Mucosa of descending colon (tissue), 3 donors: ENCODE measurements around the gene RBM33. TPM values are rescaled to one million over a fixed set of nuclear protein-coding genes. Genes with fewer than 3 reads are reported as not detected.

ENCODE experiments used
- ATAC-seq: fragments of 200-7000 bp; cut with Tn5 transposase; one replicate; pipeline ENCODE4 v1.9.1; 2020; ENCODE audit warnings: mild to moderate bottlenecking, moderate library complexity
- DNase-seq, 3 donors: peaks; one replicate each; pipeline ENCODE4 v3.0.0-alpha.2; 2020
- H3K36me3 ChIP-seq: fragments of 200-600 bp; one replicate; pipeline ENCODE4 v1.8.0; 2021; ENCODE audit warnings: low read depth, mild to moderate bottlenecking
- H3K4me1 ChIP-seq: fragments of 200-600 bp; one replicate; pipeline ENCODE4 v1.8.0; 2021; ENCODE audit warnings: low read depth, mild to moderate bottlenecking
- H3K4me3 ChIP-seq: fragments of 200-600 bp; one replicate; pipeline ENCODE4 v1.8.0; 2021; ENCODE audit warnings: mild to moderate bottlenecking
- H3K9me3 ChIP-seq: fragments of 200-600 bp; one replicate; pipeline ENCODE4 v1.8.0; 2021; ENCODE audit warnings: mild to moderate bottlenecking
- CTCF ChIP-seq: fragments of 200-600 bp; IDR thresholded peaks from one replicate; pipeline ENCODE4 v1.8.0; 2022; ENCODE audit warnings: antibody characterized with exemption, mild to moderate bottlenecking
- intact Hi-C, 2 donors: fragments of 100-400 bp; cut with DNase I in 1 of 2; cut with micrococcal nuclease in 1 of 2; formaldehyde crosslinking; loops; one replicate each; pipeline versions ENCODE4 v1.11.0 to v1.11.1; 2022; cut with DNase I, micrococcal nuclease
- total RNA-seq, 3 donors: library from RNA; stranded (reverse); fragmentation: NEBNext Ultra II Directional in 2 of 3; extraction: Animal tissue kit (Norgen Biotek cat#: 25700) in 2 of 3; gene quantifications; one replicate each; pipeline versions ENCODE4 v1.2.1 to v1.2.4, GENCODE V29; 2021 to 2023
- donor health status: DM: no; HTN: no; CAD: no; lungs with moderate emphysema.
- donor health status: DM: no; HTN: no; CAD: no.
- donor health status: DM: no; HTN: yes; CAD: no.

Gene RBM33
- total RNA-seq, 3 donors from 2014 or later = 59.9 to 75.8 (median 69.8) TPM

- intact Hi-C loops = no loop called here
- ATAC-seq = no peak
- peaks cover 7% of the 10 kb centered on the region for H3K4me1 ChIP-seq
These were observed 24.7 kb upstream of the RBM33 start for GRCh38 chr7:155619634-155620271.

GRCh38 chr7:155620497-155620896, 24.0 kb upstream of the RBM33 start:
- ATAC-seq = no peak
- no peak for DNase-seq
- H3K9me3 ChIP-seq = no peaks in the 10 kb centered on the region
- no peak for TF ChIP-seq CTCF
- no peak overlapping the region for H3K4me3 ChIP-seq
- intact Hi-C loops = no loop called here
- H3K4me1 ChIP-seq = peaks cover 7% of the 10 kb centered on the region
- no peaks in the 10 kb centered on the region for H3K36me3 ChIP-seq

More at GRCh38 chr7:155619634-155620271, 24.7 kb upstream of the RBM33 start:
- no peaks in the 10 kb centered on the region for H3K9me3 ChIP-seq
- H3K36me3 ChIP-seq = no peaks in the 10 kb centered on the region
- no peak for TF ChIP-seq CTCF
- H3K4me3 ChIP-seq = no peak overlapping the region
- DNase-seq = no peak

- Histone ChIP-seq H3K4me3 (no peak overlapping the region), H3K36me3 (no peaks in the 10 kb centered on the region), H3K4me1 (peaks cover 7% of the 10 kb centered on the region), H3K9me3 (no peaks in the 10 kb centered on the region)
- no peak for TF ChIP-seq CTCF
- DNase-seq (no peak), ATAC-seq (no peak)
- intact Hi-C loops = no loop called here
These were observed 23.0 kb upstream of the RBM33 start for GRCh38 chr7:155621418-155621980.

- H3K36me3 ChIP-seq = no peaks in the 10 kb centered on the region
- ATAC-seq (no peak), DNase-seq (no peak)
- intact Hi-C loops = no loop called here
- peaks cover 8% of the 10 kb centered on the region for H3K9me3 ChIP-seq
- H3K4me3 ChIP-seq = no peak overlapping the region
- no peak for TF ChIP-seq CTCF
- H3K4me1 ChIP-seq = peaks cover 4% of the 10 kb centered on the region
These were observed 20.0 kb upstream of the RBM33 start for GRCh38 chr7:155624412-155624811.

GRCh38 chr7:155625557-155625956, 18.9 kb upstream of the RBM33 start:
- no peak for TF ChIP-seq CTCF
- DNase-seq (no peak), ATAC-seq (no peak)
- no peaks in the 10 kb centered on the region for H3K4me1 ChIP-seq
- H3K9me3 ChIP-seq = peaks cover 12% of the 10 kb centered on the region
- intact Hi-C loops = no loop called here
- no peaks in the 10 kb centered on the region for H3K36me3 ChIP-seq
- H3K4me3 ChIP-seq = no peak overlapping the region
